Anterior cingulate cortex (tissue), 58 donors: Measurements from ENCODE around the gene NHERF1.

Source experiments
- DNase-seq, 58 donors: peaks; one replicate each; lab custom pipeline; 2025; lab: John Stamatoyannopoulos, UW

The NHERF1 gene

GRCh38 chr17:74779948-74780400 lies 31.5 kb downstream of the NHERF1 start:
- peak in 18 of 58 donors; percentile 17 to 68 (median 36) for DNase-seq

GRCh38 chr17:74780443-74781238 lies 32.2 kb downstream of the NHERF1 start:
- peak in 19 of 58 donors; percentile 12 to 65 (median 45) for DNase-seq

DNA sequence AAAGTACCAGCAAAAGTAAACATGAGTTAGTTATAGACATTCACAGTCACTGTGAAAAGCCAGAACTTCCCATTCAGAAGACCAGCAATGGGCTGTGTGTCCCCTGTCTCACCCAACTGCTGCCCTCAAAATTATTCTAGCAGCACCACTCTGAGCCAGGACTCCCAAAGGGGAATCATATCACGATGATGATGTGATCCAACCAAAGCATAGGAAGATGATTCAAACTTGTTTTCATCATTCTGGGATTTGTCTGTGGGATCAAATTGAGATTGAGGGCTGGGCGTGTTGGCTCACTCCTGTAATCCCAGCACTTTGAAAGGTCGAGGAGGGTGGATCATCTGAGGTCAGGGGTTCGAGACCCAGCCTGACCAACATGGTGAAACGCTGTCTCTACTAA lies 34.1 kb downstream of the NHERF1 start:
- DNase-seq: no peak

- DNase-seq: no peak
Measured at GRCh38 chr17:74784125-74784810, 35.8 kb downstream of the NHERF1 start.

- no peak for DNase-seq
Measured at GRCh38 chr17:74785096-74785980, 36.9 kb downstream of the NHERF1 start.

DNA sequence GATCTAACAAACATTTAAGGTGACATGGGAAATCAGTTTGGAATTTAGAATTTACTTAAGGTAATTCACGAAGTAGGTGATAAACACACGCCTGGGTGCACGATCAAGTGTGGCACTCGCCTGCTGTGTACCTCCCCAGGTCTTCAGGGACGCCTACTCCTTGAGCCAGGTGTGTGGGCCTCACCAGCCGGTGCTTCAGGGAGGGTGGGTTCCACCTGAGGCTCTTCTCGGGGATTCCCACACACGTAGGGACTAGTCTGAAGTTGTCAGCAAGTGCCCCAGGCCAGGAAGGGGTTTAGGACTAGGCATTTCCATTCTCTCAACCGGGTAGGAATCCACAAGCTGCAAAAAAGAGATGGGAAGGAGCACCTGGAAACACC lies 37.5 kb downstream of the NHERF1 start:
- DNase-seq: no peak

- DNase-seq: no peak
Measured at GRCh38 chr17:74786431-74787055, 38.1 kb downstream of the NHERF1 start.

DNA sequence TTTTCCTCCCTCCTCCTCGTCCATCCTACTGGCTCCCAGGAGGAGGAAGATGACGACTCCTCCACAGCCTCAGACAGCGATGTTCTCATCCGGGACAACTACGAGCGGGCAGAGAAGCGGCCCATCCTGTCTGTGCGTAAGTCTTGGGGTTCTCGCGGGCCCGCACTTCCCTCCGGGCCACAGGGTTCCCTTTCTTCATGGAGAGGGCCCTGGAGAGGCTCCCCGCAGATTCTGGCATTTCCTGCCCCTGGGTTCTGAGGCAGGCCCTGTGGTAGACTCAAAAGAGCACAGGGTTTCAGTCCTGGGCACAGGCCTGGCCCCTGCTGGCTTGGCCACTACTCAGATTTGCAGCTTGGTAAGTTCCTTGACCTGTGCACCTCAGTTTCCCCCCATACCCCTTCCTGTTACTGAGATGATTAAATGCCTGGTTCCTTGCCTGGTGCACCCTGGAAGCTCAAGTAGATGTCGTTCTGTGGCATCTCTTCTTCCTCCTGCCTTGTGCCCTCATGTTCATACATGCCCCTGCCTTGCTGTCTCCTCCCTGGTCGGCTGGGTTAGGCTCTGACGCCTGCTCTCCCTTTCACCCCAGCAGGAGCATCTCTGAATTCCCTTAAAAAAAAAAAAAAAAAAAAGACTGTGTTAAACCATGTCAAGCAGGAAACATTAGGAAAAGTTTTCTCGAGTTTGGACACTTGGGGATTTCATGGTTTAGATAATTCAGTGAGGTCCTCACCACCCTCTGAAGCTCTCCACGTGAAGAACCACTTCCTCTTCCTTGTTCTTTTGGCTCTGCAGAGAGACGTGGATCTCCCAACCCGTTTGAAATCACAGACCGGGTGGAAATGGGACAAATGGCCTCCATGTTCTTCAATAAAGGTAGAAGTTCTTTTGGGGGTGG lies 42.0 kb downstream of the NHERF1 start:
- DNase-seq: no peak

DNA sequence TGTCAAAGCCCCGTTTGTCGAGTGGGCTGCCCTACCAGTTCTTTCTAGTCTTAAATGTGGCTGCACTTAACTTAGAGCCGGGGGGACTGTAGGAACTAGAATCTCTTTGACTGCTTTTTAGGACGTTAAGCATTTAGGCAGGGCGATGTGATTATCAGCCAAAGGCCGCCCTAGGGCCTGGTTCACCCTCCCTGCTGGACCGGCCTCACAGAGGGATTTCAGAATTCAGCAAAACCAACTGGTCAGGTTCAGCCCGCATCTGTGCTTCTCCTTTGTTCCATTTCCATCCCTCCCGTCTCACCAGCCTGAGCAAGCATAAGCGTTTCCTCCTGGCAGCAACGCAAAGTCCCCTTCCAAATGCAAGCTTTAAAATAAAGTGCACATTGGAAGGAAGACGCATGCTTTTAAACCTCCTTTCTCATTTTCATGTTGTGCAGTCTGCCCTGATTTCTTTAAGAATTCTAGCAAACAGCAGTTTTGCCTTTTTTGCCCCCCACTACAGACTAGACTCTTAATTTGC lies 44.2 kb downstream of the NHERF1 start:
- no peak for DNase-seq

DNA sequence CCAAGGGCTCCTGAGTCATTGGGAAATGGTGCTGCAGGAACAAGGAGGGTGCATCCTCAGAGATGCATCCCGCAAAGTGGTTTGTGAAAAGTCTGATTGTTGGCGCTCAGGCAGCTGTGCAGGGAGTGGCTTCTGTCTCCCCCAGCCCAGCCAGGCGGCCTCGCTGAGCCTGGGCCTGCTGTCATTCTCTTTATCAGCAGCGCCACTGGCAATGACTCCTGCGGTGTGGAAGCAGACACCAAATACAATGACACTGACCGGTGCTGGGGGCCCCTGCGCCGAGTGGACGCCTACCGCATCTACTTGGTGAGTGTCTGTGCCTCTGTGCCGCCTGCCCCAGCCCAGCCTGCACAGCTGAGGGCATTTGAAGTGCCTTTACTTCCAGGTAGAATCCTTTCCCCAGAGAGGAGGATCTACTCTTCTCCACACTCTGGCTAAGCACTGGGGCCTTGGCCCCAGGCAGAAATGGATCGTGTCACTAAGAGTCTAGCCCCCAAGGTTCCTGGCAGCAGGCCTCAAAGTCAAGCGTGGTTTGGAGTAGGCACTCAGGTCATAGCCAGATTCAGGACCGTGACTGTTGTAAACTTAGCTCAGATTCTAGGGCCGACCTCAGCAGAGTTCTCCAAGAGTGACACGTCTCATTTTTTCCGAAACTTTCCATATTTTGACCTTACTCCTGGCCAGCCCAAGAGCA lies 47.0 kb downstream of the NHERF1 start:
- DNase-seq: peak in 5 of 58 donors; percentile 13 to 34 (median 17)

DNA sequence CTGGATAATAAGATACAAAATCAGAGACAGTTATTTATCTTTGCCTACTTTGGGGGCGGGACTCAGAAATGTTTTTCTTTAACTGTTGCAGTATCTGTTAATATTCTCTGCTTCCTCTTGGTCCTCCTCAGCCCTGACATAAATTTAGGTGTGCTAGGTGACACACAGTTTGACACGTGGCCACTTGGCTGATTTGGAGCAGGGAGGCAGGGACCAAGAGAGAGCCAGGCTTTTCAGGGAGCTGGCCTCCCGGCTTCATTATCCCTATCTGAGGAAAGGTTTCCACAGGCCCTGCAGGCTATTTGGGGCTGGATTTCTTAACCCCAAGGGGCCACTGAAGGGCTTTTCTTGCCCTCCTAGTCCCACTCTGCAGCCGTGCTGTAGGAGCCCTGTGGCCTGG lies 47.8 kb downstream of the NHERF1 start:
- DNase-seq: no peak

DNA sequence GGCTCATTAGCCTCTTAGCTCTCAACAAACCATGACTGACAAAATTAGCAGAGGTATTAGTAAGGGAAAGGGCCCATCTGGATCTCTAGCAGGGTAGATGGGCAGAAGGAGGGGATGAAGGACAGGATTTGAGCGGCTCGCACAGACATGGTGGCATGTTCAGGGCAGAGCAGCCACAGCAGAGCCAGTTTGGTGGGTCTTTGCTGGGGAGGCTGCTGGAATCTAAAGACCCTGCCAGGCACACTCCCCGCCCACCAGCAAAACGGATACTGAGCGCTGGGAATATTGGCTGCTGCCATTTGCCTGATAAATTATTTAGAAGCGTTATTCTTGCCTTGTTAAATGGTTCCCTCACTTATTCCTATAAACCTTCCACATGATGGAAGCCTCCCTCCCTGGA lies 48.4 kb downstream of the NHERF1 start:
- DNase-seq: no peak

DNA sequence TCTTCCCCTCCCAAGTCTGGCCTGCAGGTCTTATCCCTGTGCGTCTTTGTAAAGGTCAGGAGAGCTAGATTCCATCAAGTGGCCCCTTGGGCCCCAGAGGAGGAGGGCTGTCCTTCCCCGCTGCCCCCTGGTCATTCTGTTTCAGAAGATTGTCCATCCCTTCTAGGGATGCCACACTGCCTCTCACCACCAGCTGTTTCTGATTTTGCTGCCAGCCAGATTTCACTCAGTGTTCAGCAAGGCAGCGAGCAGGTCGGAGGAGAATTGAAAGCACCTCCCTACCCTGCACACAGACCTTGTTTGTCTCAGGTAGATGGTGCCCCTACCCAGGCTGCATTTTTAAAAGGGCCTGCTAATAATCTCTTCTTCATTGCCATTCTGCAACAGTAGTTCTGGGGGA lies 49.4 kb downstream of the NHERF1 start:
- DNase-seq: no peak

DNA sequence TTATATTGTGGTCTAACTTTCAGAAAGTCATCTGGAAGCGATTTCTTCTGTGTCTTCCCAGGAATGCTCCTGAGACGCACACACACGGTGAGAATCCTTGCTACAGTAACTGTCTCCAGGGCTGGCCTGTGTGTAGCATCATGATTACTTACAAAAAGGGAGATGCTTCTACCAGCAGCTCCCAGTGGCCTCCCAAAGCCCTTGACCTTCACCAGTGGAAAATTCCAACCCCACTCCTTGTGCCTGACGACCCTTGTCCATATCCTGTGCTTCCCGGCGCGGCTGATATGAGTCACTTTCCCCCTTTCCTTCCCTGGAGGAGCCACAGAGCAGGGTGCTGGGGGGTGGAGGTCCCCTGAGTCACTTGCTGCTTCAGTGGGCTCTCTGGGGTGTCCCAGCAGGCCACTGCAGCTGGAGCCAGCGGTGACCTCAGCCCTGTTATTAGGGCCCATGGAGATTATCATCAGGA lies 49.8 kb downstream of the NHERF1 start:
- DNase-seq: no peak

- DNase-seq: no peak
Measured at GRCh38 chr17:74799097-74799496, 50.7 kb downstream of the NHERF1 start.

- no peak for DNase-seq
Measured at GRCh38 chr17:74800531-74800930, 52.1 kb downstream of the NHERF1 start.

DNA sequence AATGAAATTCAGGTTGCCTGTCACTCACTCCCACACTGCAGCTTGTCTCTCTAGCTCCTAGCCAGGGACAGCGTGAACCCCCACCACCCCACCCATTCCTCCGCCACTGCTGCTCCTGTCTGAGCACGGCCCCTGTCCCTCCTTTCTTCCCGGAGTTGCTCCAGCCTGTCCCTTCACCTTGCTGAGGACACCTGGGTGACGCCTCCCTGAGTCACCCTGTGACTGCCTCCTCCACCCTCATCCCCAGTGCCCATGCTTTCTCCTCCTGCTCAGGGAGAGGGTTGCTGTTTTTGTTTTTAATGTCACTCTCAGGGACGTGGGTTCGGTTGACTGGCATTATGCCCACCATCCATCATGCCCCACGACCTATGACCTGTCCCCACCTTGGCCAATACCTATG lies 53.5 kb downstream of the NHERF1 start:
- no peak for DNase-seq

GRCh38 chr17:74803388-74803930 lies 55.0 kb downstream of the NHERF1 start:
- DNase-seq: no peak
